GM12801 (cell line): ENCODE results near the gene EEF1AKMT2.

Experiments used
- TF ChIP-seq, protein P1 (sequence below): IDR thresholded peaks from one replicate; pipeline ENCODE4 v1.5.1; 2011; ENCODE audit warnings: control low read depth; ENCODE audit not compliant: insufficient read length; ENCODE audit errors: extremely low read depth

The EEF1AKMT2 gene

DNA sequence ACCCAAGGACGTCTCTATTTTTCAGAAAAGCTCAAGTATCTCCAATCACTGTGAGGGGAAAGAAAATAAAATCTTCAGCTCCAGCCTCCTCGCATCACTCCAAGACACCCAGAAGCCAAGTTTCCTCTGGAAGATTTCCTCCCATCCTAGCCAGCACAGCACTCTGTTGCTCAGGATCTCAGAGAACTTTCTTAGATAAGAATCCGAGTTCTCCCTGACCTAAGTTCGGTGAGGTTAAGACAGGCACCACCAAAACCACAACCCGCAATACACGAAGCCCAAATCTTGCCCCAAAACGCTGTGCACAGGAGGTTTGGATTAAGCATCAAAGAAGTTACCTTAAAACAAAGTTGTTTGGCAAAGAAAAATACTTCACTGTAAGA lies 51.7 kb downstream of the EEF1AKMT2 start:
- TF ChIP-seq, protein P1, sequence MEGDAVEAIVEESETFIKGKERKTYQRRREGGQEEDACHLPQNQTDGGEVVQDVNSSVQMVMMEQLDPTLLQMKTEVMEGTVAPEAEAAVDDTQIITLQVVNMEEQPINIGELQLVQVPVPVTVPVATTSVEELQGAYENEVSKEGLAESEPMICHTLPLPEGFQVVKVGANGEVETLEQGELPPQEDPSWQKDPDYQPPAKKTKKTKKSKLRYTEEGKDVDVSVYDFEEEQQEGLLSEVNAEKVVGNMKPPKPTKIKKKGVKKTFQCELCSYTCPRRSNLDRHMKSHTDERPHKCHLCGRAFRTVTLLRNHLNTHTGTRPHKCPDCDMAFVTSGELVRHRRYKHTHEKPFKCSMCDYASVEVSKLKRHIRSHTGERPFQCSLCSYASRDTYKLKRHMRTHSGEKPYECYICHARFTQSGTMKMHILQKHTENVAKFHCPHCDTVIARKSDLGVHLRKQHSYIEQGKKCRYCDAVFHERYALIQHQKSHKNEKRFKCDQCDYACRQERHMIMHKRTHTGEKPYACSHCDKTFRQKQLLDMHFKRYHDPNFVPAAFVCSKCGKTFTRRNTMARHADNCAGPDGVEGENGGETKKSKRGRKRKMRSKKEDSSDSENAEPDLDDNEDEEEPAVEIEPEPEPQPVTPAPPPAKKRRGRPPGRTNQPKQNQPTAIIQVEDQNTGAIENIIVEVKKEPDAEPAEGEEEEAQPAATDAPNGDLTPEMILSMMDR: no peak

DNA sequence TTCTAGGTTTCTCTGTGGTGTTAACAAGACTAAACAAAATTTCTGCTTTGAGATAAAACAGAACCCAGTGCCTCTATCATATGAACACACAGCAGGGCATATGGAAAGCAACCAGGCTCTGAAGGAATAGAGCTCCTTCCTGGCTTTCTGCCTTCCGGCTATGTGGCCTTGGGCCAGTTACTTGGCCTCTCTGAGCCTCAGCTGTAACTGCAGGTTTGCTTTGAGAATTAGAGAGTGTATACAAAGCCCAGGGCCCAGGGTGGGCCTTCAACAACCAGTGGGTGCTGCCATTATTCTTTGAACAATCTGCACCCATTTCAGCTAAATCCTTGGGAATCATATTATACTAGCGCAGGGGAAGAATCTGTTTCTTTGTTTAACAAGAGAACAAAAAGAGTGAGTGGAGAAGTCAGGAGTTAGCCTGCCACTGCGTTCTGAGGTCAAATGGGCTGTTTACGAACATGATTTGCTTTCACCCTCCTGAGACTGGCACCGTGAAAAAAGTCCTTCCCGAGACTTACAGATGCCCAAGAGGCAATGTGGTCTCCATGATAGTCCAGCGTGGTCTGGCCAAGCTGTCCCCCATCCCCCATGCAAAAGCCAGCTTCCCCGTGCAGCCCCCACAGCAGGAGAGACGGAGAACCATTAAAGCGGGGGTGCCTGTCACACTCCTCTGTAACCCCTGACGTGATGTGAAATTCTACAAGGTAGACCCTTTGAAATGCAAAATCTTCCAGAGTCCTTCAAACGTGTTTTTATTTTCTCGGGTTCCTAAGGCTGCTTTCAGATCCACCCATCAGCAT lies 52.4 kb downstream of the EEF1AKMT2 start:
- TF ChIP-seq, protein P1: no peak

DNA sequence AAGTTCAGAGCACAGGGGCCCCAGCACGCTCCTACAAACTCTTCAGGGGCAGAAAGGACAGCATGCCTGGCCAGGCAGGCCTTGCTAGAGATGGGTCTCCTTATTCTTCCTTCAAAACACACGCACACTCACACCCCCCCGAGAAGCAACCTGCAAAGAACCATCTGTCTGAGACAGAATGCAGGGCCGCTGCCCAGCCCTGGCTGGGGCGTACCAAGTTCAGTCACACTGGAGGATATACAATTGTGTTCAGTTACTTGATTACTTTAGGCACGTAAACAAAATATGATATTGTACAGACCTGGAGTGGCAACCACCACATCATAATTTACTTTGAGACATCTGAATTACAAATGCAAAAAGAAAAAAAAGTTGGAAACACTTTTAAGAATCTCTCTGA lies 53.2 kb downstream of the EEF1AKMT2 start:
- TF ChIP-seq, protein P1: no peak

DNA sequence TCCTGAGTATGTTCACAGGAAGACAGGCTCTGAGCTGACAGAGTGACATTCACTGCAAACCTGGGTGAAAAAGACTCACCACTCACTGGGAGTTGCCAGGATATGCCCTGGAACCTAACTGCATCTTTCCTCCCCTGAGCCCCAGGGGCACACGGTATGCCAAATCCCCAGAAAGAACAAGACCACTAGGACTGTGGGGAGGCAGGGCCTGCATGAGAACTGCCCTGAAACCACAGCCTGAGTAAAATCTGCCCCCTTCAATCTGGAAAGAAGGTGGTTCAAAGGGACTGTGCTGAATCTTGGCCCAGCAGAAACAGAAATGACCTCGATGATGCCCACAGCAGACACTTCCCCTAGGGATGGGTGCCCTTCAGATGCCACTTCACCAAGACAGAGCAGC lies 54.0 kb downstream of the EEF1AKMT2 start:
- TF ChIP-seq, protein P1: no peak

DNA sequence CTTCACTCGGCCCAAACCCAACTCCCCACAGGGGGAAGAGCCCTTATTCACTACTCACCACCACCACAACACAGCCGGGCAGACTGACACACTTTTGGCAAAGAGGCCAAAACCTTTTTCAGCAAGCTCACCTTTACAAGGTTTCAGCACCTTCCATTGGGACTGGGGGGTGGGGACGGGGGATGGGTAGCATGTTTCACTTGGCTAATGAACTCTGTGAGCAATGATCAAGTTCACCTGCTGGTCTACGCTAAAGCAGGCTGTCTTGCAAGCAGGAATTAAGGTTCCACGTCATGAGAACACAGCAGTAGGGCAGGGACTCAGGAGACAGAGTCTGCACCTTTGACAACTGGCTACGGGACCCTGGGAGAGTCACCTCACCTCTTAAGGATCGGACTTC lies 54.5 kb downstream of the EEF1AKMT2 start:
- TF ChIP-seq, protein P1: no peak

DNA sequence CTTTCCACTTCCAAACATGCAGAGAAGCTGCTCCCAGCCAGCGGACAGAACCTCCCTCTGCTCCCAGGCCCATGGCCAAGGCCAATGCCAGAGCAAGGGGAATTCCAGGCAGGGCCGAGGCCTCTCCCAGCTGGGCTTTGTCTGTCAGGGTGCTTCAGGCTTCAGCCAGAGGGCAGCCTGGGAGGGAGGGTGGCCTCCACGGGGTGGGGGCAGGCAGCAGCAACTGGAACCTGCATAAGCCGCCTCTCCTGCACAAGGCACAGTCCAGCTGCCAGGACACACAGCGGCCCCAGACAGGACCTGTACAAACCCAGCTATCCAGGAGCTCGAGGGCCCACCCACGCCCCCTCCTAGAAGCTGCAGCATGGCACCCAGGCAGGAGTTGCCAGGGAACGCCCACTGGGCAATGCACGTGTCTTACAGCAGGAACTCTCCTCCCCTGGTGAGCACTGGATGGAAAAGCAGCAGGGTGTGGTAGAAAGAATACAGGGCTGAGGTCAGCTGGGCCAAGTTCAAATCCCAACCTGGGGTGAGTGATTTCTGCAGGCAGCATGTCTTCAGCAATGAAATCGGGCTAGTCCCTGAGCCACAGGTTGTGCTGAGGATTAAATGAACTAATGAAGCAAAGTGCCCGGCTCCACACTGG lies 55.1 kb downstream of the EEF1AKMT2 start:
- TF ChIP-seq, protein P1: no peak

DNA sequence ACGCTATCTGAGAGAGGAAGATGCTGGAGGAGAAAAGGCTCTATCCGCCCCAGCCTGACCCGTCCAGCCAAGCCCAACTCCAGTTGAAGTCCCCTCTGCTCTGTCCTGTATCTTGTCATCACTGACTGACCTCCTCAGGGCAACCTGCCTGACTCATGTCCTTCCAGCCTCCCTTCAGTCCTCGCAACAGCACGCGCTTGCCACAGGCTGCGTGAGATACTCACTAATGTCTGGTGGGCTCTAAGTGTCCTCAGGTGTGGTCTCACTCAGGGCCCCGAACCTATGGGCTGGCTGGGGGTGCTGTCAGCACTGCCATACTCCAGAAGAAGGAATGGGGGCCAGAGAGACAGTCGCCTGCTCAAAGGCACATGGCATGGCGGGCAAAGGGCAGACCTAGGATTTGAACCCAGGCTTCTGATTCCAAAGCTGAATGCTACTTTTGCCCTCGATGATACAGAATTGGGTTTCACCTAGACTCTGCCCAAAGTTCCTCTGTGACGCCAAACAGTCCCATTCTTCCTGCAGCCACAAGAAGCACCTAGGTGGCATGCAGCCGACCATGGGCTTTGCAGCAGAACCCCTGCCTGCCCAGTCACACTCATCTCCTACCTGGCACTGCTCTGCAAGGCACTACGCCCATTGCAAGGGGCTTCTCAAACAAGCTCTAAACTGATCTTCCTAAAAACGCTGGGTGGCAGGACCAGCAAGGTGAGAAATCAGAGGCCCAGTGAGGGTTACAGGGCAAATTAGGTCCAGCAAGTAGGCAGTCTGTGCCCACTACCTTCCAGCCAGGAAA lies 56.0 kb downstream of the EEF1AKMT2 start:
- TF ChIP-seq, protein P1: no peak
